PC-9 (cell line): Measurements from ENCODE around the gene ARSG. TPM values are rescaled to one million over a fixed set of nuclear protein-coding genes. Genes with fewer than 3 reads are reported as not detected.

Experiments
- BruUV-seq: library from RNA; stranded (reverse); fragments of 400-500 nt; replicated peaks from 2 replicates; lab custom pipeline; 2021; lab: Mats Ljungman, UMichigan
- CTCF ChIA-PET: fragments of 300-600 bp; sonication (Branson Sonifier 250); formaldehyde crosslinking; loops from one replicate; lab custom pipeline; 2022; ENCODE audit warnings: antibody characterized with exemption; lab: Charles Lee
- POLR2A ChIA-PET: fragments of 300-600 bp; sonication (Branson Sonifier 250); formaldehyde crosslinking; loops from one replicate; lab custom pipeline; 2022; ENCODE audit warnings: antibody characterized with exemption; ENCODE audit not compliant: unreplicated experiment; lab: Charles Lee
- DNase-seq, 2 experiments: peaks; one replicate each; pipeline versions ENCODE4 v3.0.0 to v3.0.0-alpha.2; 2015 to 2022; ENCODE audit warnings: mixed read lengths in 1 of 2
- H2AFZ ChIP-seq: fragments of 200-600 bp; sonication (generic); 2 replicates; pipeline ENCODE4 v1.8.1; 2017; ENCODE audit warnings: antibody characterized with exemption
- H3F3A ChIP-seq: fragments of 200-600 bp; sonication (generic); 2 replicates; pipeline ENCODE4 v1.8.1; 2017; ENCODE audit warnings: antibody characterized with exemption, mild to moderate bottlenecking, low read depth; ENCODE audit not compliant: insufficient read depth
- H3K27ac ChIP-seq: fragments of 200-600 bp; sonication (generic); 2 replicates; pipeline ENCODE4 v1.6.1; 2016; ENCODE audit warnings: mixed run types
- H3K27me3 ChIP-seq: fragments of 200-600 bp; sonication (generic); 2 replicates; pipeline ENCODE4 v1.6.1; 2016; ENCODE audit warnings: low read depth, mixed run types; ENCODE audit not compliant: insufficient read depth
- H3K36me3 ChIP-seq: fragments of 200-600 bp; sonication (generic); 2 replicates; pipeline ENCODE4 v1.6.1; 2016; ENCODE audit warnings: low read depth, mixed run types
- H3K4me1 ChIP-seq: fragments of 200-600 bp; sonication (generic); replicated peaks from 2 replicates; pipeline ENCODE4 v1.6.1; 2016; ENCODE audit warnings: mixed run types; ENCODE audit not compliant: insufficient read depth
- H3K4me2 ChIP-seq: fragments of 200-600 bp; sonication (generic); 2 replicates; pipeline ENCODE4 v1.6.1; 2017; ENCODE audit warnings: mixed run types
- H3K4me3 ChIP-seq: fragments of 200-600 bp; sonication (generic); 2 replicates; pipeline ENCODE4 v1.6.1; 2016; ENCODE audit warnings: mixed run types
- H3K79me2 ChIP-seq: fragments of 200-600 bp; sonication (generic); 2 replicates; pipeline ENCODE4 v1.6.1; 2017; ENCODE audit warnings: low read depth, mixed run types
- H3K9me2 ChIP-seq: fragments of 200-600 bp; sonication (generic); 2 replicates; pipeline ENCODE4 v1.8.1; 2017; ENCODE audit warnings: mild to moderate bottlenecking; ENCODE audit not compliant: insufficient read depth
- H3K9me3 ChIP-seq: fragments of 200-600 bp; sonication (generic); 2 replicates; pipeline ENCODE4 v1.8.1; 2016; ENCODE audit warnings: low read depth; ENCODE audit not compliant: insufficient read depth
- H4K20me1 ChIP-seq: fragments of 200-600 bp; sonication (generic); 2 replicates; pipeline ENCODE4 v1.8.1; 2017; ENCODE audit not compliant: insufficient read depth
- EZH2 ChIP-seq: fragments of 200-600 bp; sonication (generic); IDR thresholded peaks from 2 replicates; pipeline ENCODE4 v1.8.0; 2017; ENCODE audit warnings: antibody characterized with exemption, low read depth
- intact Hi-C: fragments of 100-400 bp; cut with micrococcal nuclease; formaldehyde crosslinking; loops from one replicate; pipeline ENCODE4 v1.10.0; 2022; ENCODE audit not compliant: unreplicated experiment
- total RNA-seq: library from RNA; stranded (reverse); gene quantifications from 2 replicates; pipeline ENCODE4 v1.2.3, GENCODE V29; 2021
- TF ChIP-seq, protein P1 (sequence below): fragments of 200-600 bp; sonication (generic); conservative IDR thresholded peaks from 2 replicates; pipeline ENCODE4 v1.6.1; 2017; ENCODE audit warnings: mixed run types, antibody characterized with exemption, mild to moderate bottlenecking, moderate library complexity

ARSG gene
- total RNA-seq, 1 experiment from 2014 or later: 4.0 TPM

DNA sequence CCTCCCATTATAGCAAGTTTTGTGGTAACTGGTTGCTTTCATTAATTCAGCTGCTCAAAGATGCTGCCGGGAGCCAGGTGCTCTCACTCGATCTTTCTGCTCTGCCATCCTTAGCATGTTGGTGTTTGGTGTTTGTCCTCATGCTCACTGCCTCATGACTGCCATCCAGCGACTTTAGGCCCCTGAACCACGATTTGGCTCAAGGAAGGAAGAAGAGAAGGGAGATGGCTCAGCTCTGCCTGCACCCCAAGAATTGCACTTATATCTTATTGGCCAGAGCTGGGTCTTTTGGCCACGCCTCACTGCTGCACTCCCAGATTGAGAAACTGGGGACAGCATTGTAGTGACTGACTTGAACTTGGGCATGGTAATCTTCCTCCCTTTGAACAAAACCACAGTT is 52.7 kb downstream of the ARSG start:
- H3F3A ChIP-seq: no peaks in the 10 kb centered on the region
- no peaks in the 10 kb centered on the region for H3K27me3 ChIP-seq
- no peak overlapping the region for H3K27ac ChIP-seq
- no peak overlapping the region for H3K4me2 ChIP-seq
- ChIA-PET POLR2A (no interaction called here), CTCF (interaction anchor here (0.7 kb wide), 1 partner anchor 18 kb away, joined by 3 read pairs; no protein-coding TSS in a partner anchor)
- no peaks in the 10 kb centered on the region for H4K20me1 ChIP-seq
- H3K4me1 ChIP-seq: no peaks in the 10 kb centered on the region
- no peak overlapping the region for H3K4me3 ChIP-seq
- no peak overlapping the region for H2AFZ ChIP-seq
- TF ChIP-seq, protein P1, sequence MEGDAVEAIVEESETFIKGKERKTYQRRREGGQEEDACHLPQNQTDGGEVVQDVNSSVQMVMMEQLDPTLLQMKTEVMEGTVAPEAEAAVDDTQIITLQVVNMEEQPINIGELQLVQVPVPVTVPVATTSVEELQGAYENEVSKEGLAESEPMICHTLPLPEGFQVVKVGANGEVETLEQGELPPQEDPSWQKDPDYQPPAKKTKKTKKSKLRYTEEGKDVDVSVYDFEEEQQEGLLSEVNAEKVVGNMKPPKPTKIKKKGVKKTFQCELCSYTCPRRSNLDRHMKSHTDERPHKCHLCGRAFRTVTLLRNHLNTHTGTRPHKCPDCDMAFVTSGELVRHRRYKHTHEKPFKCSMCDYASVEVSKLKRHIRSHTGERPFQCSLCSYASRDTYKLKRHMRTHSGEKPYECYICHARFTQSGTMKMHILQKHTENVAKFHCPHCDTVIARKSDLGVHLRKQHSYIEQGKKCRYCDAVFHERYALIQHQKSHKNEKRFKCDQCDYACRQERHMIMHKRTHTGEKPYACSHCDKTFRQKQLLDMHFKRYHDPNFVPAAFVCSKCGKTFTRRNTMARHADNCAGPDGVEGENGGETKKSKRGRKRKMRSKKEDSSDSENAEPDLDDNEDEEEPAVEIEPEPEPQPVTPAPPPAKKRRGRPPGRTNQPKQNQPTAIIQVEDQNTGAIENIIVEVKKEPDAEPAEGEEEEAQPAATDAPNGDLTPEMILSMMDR: no peak
- TF ChIP-seq EZH2: no peak
- no TSS peak for BruUV-seq
- H3K79me2 ChIP-seq: no peaks in the 10 kb centered on the region
- intact Hi-C loops: no loop called here
- no peaks in the 10 kb centered on the region for H3K9me3 ChIP-seq
- H3K36me3 ChIP-seq: no peaks in the 10 kb centered on the region
- DNase-seq: no peak
- no peaks in the 10 kb centered on the region for H3K9me2 ChIP-seq

GRCh38 chr17:68344701-68345136 is 53.4 kb downstream of the ARSG start:
- TF ChIP-seq, protein P1: no peak
- TF ChIP-seq EZH2: no peak
- Histone ChIP-seq H3F3A (no peaks in the 10 kb centered on the region), H3K4me2 (no peak overlapping the region), H3K4me3 (no peak overlapping the region), H4K20me1 (no peaks in the 10 kb centered on the region), H3K36me3 (no peaks in the 10 kb centered on the region), H3K79me2 (no peaks in the 10 kb centered on the region), H3K27me3 (no peaks in the 10 kb centered on the region), H3K4me1 (no peaks in the 10 kb centered on the region), H3K9me2 (no peaks in the 10 kb centered on the region), H3K27ac (no peak overlapping the region), H2AFZ (no peak overlapping the region), H3K9me3 (no peaks in the 10 kb centered on the region)
- CTCF ChIA-PET: no interaction called here
- POLR2A ChIA-PET: no interaction called here
- intact Hi-C loops: no loop called here
- no peak for DNase-seq
- no TSS peak for BruUV-seq

GRCh38 chr17:68346448-68346847 is 55.2 kb downstream of the ARSG start:
- Histone ChIP-seq H3K9me3 (no peaks in the 10 kb centered on the region), H4K20me1 (no peaks in the 10 kb centered on the region), H3F3A (no peaks in the 10 kb centered on the region), H3K27ac (no peak overlapping the region), H3K4me3 (no peak overlapping the region), H3K4me2 (no peak overlapping the region), H3K36me3 (no peaks in the 10 kb centered on the region), H3K27me3 (no peaks in the 10 kb centered on the region), H3K79me2 (no peaks in the 10 kb centered on the region), H3K9me2 (no peaks in the 10 kb centered on the region), H3K4me1 (no peaks in the 10 kb centered on the region), H2AFZ (no peak overlapping the region)
- intact Hi-C loops: no loop called here
- CTCF ChIA-PET: no interaction called here
- no peak for TF ChIP-seq EZH2
- TF ChIP-seq, protein P1: no peak
- no peak for DNase-seq
- BruUV-seq: no TSS peak
- POLR2A ChIA-PET: no interaction called here
